SU-DHL-6 (cell line): Measurements from ENCODE around the gene APC2.

ENCODE experiments used
- CTCF ChIP-seq: fragments of 200-600 bp; sonication (generic); IDR thresholded peaks from one replicate; pipeline ENCODE4 v1.5.1; 2017; ENCODE audit warnings: antibody characterized with exemption, mild to moderate bottlenecking, low read length, moderate library complexity; ENCODE audit not compliant: insufficient read depth, poor library complexity, severe bottlenecking
- EZH2phosphoT487 ChIP-seq: fragments of 200-600 bp; sonication (generic), shearing (Covaris generic); conservative IDR thresholded peaks from 2 replicates; pipeline ENCODE4 v1.6.1; 2018; ENCODE audit warnings: mild to moderate bottlenecking, antibody characterized with exemption, low read length, moderate library complexity, mixed read lengths

- no peak for TF ChIP-seq EZH2phosphoT487
- TF ChIP-seq CTCF = no peak
Measured at GRCh38 chr19:1483979-1484428, 34.1 kb downstream of the APC2 start.
